Mesenteric fat pad (tissue), 1 donor: ENCODE results near the gene ASTN1. TPM values are rescaled to one million over a fixed set of nuclear protein-coding genes. Genes with fewer than 3 reads are reported as not detected.

Source experiments
- DNase-seq: peaks from one replicate; pipeline ENCODE4 v3.0.0-alpha.2; 2020; ENCODE audit warnings: low spot score
- total RNA-seq: library from RNA; stranded (reverse); fragmentation: NEBNext Ultra II Directional; extraction: Animal tissue kit (Norgen Biotek cat#: 25700); gene quantifications from one replicate; pipeline ENCODE4 v1.2.1, GENCODE V29; 2021
- donor health status: DM: yes; HTN: yes; CAD: no.

The ASTN1 gene
- total RNA-seq, 1 donor from 2014 or later: 0.32 TPM

DNA sequence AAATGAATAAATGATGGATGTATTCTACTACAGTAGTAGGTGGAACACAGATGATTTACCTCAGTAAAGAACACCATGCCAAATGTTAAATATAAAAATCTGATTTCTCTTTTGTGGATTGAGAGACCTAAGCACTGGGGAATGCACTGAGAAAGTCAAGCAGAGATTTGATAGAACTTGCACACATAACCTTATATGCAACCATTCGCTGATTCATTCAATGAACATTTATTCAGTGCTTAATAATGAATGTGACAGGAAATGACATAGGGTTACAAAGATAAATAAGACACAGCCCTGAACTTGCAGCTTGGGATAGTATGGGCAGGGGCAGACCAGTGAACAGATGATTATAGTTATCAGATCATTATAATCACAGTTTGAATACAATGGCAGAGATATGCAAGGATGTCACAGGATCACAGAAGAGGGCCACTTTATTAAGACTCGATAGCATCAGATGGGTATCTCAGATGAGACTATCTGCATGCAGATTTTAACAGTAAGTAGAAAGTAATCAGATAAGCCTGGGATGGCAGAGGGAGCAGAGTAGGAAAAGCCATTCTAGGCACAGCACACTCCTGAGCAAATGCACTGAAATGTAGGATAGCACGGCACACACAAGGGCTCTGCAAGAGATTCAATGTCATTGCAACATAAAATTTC is 169.4 kb downstream of the ASTN1 start:
- no peak for DNase-seq

- DNase-seq: no peak
These were observed 170.9 kb downstream of the ASTN1 start for GRCh38 chr1:176993587-176993986.

- DNase-seq: no peak
These were observed 174.8 kb downstream of the ASTN1 start for GRCh38 chr1:176989754-176990153.

GRCh38 chr1:176989023-176989422 is 175.5 kb downstream of the ASTN1 start:
- DNase-seq: no peak

- no peak for DNase-seq
These were observed 177.5 kb downstream of the ASTN1 start for GRCh38 chr1:176987016-176987415.

DNA sequence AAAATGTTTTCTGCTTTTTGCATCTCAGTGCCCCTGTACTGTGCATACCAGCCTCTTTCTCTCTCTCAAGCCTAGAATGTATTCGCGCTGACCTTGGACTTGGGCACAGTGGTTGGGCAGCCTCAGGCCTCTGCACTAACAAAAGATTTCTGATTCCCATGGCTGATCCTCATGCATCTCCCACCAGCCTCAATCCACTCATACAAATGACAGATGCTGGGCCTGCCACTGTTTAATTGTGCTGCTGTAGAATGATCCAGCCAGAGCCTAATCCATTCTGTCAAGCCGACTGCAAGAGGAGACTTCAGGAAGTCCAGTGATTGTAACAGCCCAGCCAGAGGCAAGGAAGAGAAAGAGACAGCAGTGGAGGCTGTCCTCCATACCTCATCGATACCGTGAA is 180.8 kb downstream of the ASTN1 start:
- no peak for DNase-seq

DNA sequence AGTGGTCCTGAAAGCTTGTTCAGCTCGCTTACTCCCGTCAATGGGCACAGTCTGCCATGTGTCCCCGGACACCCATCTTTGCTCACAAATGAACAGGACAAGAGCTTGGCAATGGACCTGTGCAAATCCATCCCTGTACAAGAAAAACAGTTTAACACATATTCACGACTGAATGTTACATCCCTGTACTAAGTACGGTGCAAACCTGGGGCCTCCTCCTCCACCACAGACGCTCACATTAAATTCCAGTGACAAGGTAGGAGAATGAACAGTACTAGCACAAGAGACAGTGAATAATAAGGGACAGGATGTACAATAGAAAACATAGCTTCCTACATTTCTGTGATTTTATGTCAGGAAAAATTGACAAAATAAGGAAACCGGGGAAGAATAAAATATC is 187.7 kb downstream of the ASTN1 start:
- DNase-seq: no peak

- no peak for DNase-seq
These were observed 188.3 kb downstream of the ASTN1 start for GRCh38 chr1:176976225-176976624.

- DNase-seq: no peak
These were observed 199.8 kb downstream of the ASTN1 start for GRCh38 chr1:176964687-176965086.

GRCh38 chr1:176963181-176963580 is 201.3 kb downstream of the ASTN1 start:
- DNase-seq: no peak

GRCh38 chr1:176961678-176962077 is 202.8 kb downstream of the ASTN1 start:
- no peak for DNase-seq

GRCh38 chr1:176959191-176959820 is 205.2 kb downstream of the ASTN1 start:
- no peak for DNase-seq

GRCh38 chr1:176957603-176958002 is 206.9 kb downstream of the ASTN1 start:
- DNase-seq: no peak

DNA sequence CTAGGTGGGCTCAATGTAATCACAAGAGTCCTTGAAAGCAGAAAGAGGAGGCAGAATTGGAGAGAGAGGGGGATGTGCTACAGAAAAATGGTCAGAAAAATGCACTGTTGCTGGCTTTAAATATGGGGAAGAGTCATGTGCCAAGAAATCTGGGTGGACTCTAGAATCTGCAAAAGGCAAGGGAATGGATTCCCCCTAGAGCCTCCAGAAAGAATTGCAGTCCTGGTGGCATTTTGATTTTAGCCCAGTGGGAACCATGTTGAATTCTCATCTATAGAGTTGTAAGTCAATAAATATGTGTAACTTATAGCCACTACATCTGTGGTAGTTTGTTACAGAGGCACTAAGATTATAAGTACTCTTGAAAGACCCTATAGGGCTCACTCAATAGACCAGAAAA is 210.3 kb downstream of the ASTN1 start:
- no peak for DNase-seq

- DNase-seq: no peak
These were observed 213.7 kb downstream of the ASTN1 start for GRCh38 chr1:176950736-176951324.

GRCh38 chr1:176949033-176949662 is 215.4 kb downstream of the ASTN1 start:
- DNase-seq: no peak

DNA sequence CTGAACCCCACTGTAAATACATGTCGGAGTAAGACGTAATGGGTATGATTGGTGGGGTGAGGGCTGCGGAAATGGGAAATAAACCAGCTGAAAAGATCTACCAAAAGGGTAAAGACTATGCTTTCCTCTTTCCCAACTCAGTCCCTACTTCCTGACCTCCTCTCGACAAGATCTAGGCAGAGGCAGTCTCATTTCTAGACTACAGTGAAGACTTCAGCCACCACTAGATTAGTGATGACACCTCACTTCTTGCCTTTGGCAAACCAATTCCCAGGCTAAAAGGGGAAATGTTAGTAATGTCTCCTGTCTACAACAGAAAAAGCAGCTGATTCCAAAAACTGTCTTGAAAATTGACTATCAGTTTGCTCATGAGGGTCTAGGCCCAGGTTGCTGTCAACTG is 219.9 kb downstream of the ASTN1 start:
- DNase-seq: no peak

- no peak for DNase-seq
These were observed 220.7 kb downstream of the ASTN1 start for GRCh38 chr1:176943783-176944182.

DNA sequence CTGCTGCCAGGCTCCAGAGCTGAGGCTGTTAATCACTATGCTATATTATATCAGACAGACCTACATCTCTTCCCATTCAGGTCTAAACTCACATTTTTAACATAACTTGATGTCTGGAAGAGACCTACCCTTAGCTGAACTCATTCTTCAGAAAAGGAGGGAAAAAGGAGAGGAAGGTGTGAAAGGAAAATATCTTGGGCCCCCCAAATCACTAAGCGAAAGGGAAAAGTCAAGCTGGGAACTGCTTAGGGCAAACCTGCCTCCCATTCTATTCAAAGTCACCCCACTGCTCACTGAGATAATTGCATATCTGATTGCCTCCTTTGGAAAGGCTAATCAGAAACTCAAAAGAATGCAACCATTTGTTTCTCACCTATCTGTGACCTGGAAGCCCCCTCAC is 222.2 kb downstream of the ASTN1 start:
- no peak for DNase-seq

GRCh38 chr1:176939993-176940392 is 224.5 kb downstream of the ASTN1 start:
- DNase-seq: no peak

GRCh38 chr1:176938375-176938774 is 226.1 kb downstream of the ASTN1 start:
- no peak for DNase-seq

DNA sequence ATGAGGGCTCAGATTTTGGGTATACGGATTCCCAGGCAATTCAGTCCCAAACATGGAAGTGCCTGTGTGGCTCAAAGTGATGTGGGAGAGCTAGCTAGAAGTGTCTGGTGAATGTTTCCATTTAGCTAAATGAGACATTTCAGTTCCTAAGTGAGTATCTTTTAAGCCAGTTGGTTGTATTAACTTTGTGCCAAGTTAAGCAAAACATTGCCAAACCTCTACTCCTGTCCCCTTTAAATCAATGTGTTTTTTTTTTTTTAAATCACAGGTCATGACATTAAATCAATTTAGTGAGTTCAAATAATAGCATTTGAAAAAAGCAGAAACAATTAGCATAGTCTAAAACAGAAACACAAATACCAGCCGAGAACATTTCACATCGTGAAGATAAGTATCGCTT is 230.1 kb downstream of the ASTN1 start:
- no peak for DNase-seq
